Stimulated activated CD8-positive, alpha-beta memory T cell treated with anti-CD3 and anti-CD28 coated beads, Interleukin-7, amount 100 ng/mL, for 4 hours (primary cell): ENCODE results near the gene MAGEF1.

Experiments used
- DNase-seq, 2 donors: peaks; one replicate each; pipeline ENCODE4 v3.0.0-alpha.2; 2020; ENCODE audit warnings: low read depth in 2 of 2

Gene MAGEF1, protein sequence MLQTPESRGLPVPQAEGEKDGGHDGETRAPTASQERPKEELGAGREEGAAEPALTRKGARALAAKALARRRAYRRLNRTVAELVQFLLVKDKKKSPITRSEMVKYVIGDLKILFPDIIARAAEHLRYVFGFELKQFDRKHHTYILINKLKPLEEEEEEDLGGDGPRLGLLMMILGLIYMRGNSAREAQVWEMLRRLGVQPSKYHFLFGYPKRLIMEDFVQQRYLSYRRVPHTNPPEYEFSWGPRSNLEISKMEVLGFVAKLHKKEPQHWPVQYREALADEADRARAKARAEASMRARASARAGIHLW

DNA sequence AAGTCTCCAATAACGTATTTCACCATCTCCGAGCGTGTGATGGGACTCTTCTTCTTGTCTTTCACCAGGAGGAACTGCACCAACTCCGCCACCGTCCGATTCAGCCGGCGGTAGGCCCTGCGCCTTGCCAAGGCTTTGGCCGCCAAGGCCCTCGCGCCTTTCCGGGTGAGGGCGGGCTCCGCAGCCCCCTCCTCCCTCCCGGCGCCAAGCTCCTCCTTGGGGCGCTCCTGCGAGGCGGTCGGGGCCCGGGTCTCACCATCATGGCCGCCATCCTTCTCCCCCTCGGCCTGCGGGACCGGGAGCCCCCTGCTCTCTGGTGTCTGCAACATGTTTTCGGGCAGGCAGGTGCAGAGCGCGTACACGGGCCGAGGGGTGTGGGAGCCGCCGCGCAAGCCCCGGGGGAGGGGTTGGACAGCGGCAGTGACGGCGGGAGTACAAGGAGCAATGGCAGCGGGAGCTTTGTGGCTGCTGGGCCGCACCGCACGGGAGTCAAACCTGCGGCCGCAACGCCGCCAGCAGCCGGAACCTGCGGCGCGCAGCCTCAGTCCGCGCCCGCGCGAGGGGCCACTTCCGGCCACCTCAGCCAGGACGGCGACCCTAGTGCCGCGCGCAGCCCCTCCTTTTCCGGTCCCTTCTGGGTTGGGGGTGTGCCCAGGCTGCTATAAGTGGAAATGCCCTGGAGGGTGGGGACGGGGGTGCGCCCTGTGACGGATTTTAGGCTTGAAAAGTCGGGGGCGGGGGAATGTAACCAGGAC is at the start of gene MAGEF1:
MAGEF1 (minus strand) TSS at position 572 of the 755 bp plus-strand sequence; CDS start at position 329, 243 bp downstream.
- DNase-seq = peak; percentile 33 to 59

DNA sequence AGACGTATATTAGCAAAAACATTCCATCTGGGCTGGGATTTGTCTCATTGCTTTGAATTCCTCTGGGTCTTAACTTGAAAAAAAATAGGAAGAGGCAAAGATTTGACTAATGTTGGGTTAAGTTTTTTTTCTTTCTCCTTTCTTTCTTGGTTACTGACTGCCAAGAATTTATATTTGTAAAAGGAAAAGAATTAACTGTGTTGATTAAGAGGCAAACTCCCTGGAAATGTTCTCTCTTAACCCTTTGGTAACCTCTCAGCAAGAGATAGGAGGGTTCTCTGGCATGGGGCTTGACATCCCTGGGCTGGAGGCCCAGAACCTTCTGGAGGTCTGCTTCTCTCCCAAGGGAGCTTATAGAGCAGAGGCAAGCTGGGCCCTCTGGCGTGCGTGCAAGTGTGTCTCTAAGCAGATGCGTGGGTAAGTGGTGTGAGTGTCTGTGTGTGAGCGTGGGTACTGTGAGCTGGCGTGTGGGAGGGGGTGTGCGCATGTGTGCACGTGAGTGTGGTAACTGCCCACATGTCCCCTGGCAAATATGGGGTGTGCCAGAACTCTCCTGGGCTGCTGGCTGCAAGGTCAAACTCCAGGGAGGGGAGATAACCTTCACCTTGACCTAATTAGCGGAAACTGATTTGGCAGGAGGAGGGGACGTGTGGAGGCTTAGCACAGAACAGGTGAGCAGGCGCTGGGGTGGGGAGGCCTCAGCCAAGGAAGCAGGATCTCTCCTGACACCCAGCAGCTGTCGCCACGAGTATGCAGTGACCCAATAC is 49.4 kb upstream of the MAGEF1 start:
- no peak for DNase-seq

DNA sequence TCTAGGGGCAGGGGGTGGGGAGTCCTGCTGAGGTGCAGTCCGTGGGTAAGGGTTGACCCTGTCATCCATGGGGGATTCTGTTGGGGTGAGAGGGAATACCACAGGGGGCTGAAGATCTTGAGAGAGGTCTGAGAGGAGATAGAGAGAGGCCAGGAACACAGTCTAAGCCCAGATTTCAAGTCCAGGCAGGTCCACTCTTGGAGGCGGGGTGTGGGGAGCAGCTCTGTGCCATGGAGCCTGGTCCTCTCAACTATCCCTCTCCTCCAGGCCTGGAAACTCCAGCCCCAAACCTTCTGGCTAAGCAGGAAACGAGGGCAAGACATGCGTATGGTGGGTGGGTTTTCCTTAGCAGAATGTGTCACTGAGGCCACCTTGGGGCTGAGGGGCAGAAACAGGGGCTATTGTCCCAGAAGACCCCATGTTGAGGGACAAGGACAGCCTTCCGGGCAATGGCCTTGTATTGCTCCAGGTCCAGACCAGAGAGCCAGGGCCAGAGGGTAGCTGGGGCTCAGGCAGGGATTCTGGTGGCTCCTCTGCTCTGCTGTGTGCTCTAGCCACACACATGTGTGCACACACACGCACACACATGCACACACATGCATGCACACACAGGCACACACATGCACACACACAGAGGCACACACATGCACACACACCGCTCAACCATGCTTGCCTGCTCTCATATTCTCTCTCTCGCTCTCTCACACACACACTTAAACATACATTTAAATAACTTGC is 48.6 kb upstream of the MAGEF1 start:
- no peak for DNase-seq

- DNase-seq = no peak
These were observed 47.9 kb upstream of the MAGEF1 start for GRCh38 chr3:184759666-184760200.

DNA sequence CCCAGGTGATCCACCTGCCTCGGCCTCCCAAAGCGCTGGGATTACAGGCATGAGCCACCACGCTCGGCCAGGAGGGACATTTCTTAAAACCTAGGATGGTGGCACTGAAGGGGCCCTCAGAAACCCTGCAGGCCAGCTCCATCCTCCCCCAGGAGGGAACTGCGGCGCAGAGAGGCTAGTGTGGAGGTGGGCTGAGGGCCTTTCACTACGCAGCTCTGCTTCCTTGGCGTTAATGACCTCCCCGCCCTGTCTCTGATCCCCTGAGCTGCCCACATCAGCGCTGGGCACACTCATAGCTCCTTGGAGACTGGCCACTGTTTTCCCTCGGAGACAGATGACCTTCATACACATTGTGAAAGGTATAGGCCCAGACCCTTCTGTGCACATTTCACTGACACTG is 46.2 kb upstream of the MAGEF1 start:
- no peak for DNase-seq

DNA sequence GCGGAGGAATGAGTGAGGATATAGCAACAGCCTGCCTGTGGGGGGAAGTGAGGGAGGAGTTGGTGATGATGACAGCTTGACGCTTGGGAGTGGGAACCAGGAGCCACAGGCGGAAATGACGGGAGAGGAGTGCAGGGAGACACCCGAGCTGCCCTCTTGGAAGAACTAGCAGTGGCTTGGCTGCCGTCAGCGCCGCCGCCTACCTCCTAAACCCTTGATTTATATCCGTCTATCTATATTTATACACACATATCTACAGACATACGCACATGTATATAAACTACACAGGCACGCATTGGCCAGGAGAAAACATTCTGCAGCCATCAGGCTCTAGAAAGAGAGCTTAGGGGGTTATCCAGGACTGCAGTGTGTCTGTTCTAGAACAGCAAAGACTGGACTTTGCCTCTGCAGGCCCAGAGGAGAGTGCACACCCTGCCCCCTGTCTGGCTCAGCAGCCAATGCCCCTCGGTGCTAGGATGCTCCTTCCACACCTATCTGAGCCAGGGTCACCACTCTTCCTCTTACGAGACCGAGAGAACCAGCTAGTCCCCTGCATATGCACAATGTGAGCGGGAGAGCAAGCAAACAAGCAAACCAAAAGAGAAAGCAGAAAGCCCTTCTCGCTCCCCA is 45.3 kb upstream of the MAGEF1 start:
- no peak for DNase-seq

GRCh38 chr3:184756151-184757021 is 44.5 kb upstream of the MAGEF1 start:
- DNase-seq = no peak

DNA sequence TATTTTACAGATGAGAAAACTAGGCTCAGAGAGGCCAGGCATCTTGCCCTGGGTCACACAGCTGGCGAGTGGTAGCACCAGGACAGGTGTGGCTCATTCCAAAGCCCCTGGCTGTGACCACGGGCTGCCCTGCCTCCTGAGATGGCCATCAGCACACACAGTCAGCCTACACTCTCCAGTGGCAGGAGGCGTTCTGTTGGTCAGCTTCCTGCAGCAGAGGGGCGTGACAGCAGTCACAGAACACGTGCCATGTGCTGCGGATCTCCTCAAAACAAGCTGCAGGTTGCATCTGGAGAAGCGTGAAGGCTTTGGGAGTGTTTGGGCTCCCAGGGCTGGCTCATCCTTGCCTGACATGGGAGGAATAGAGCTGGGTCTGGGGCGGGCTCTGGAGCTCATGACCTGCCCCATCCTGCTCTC is 43.5 kb upstream of the MAGEF1 start:
- DNase-seq = no peak

GRCh38 chr3:184752361-184752760 is 40.5 kb upstream of the MAGEF1 start:
- DNase-seq = no peak

DNA sequence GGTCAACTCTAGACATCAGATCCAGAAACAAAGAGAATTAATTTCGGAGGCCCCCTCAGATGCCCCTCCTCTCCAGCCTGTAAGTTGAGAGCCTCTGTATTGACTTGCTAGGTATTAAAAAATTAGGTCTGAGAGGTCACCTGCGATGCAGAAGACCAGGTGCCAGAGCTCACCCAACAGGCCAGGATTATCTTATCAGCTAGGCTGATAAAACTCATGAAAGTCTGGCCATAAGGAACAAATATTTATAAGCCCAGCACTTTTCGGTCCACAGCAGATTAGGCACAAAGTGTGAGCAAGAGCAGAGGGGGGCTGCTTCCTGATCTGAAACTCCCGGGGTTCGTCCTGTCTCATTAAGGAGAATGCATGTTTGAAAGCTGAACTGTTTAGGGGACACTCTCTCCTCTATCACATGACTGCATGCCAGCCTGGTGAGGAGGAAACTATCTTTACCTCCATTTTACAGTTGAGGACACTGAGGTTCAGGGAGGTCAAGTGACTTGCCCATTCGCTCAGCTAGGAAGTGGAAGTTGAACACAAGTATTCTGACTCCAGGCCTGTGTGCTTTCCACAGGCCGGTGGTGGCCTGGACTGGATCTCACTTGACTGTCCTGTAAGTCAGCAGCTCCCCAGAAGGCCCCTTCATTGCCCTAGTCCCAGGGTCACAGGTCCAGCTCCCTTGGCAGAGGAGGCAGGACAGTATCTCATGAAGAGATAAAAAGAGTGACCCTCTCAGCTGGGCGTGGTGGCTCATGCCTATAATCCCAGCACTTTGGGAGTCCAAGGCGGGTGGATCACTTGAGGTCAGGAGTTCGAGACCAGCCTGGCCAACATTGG is 39.6 kb upstream of the MAGEF1 start:
- DNase-seq = no peak

DNA sequence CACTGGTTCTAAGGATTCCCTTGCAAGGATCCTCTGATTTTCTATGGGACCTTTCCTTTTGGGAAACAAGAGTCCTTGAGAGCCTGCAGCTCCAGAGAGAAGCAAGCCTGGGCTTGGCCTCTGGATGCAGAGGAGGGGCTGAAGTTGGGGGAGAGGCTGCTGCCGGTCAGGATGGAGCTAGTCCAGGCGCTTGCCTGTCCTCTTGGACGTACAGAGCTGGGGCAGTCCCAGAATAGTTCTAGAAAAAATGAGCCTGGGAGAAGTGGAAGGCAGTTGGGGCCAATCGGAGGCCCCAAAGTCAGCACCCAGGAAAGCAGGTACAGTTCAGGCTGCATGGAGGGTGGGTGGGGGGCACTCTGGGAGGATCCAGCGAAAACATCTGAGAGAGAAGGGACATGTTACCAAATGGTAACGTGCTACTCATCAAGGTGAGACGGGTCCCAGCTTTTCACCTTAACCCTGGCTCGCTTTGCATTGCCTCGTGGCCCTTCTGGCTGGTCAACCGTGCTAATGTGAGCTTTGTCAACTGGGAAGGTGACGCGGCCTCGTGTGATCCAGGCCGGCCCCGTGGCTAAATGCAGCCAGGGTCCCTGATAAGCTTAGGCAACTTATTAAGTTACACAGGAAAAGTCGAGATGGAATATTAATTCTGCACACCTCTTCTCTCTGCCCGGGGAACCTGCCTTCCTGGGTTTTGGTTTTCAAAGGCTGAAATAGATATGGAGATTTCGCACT is 38.7 kb upstream of the MAGEF1 start:
- no peak for DNase-seq

- DNase-seq = no peak
These were observed 37.4 kb upstream of the MAGEF1 start for GRCh38 chr3:184749168-184749744.

DNA sequence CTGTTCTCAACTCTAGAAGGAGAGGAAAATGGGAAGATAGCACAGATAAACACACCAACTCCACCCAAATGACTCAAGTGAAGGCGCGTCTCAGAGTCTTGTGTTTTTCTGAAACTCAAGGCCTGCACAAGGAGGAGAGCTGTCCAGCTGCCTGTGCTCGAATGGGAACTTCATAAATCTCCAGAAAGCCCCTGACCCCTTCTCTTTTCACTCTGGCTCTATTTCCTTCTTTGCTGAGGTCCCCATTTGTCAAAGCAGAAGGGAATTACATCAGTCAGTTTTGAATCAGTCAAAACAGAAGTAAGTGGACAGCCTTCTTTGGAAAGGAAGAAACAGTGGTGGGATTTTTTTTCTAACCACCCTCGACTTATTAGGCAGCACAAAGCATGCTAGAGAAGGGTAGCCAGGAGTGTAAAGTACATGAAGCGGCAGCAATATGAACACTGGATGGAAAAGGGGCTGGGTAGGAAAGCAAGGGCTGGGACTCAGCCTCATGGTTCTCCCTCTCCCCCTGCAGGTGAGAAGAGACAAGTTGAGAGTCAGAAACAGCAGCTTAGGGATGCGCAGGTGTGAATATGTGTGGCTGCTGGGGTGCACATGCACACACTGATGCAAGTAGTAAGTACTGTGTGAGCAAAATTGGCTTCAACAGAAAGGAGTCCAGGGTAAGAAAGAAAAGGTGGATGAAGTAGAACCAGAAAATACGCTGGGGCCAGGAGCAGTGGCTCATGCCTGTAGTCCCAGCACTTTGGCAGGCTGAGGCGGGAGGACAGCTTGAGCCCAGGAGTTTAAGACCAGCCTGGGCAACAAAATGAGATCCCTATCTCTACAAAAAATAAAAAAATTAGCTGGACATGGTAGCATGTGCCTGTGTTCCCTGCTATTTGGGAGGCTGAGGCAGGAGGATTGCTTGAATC is 36.6 kb upstream of the MAGEF1 start:
- DNase-seq = no peak

DNA sequence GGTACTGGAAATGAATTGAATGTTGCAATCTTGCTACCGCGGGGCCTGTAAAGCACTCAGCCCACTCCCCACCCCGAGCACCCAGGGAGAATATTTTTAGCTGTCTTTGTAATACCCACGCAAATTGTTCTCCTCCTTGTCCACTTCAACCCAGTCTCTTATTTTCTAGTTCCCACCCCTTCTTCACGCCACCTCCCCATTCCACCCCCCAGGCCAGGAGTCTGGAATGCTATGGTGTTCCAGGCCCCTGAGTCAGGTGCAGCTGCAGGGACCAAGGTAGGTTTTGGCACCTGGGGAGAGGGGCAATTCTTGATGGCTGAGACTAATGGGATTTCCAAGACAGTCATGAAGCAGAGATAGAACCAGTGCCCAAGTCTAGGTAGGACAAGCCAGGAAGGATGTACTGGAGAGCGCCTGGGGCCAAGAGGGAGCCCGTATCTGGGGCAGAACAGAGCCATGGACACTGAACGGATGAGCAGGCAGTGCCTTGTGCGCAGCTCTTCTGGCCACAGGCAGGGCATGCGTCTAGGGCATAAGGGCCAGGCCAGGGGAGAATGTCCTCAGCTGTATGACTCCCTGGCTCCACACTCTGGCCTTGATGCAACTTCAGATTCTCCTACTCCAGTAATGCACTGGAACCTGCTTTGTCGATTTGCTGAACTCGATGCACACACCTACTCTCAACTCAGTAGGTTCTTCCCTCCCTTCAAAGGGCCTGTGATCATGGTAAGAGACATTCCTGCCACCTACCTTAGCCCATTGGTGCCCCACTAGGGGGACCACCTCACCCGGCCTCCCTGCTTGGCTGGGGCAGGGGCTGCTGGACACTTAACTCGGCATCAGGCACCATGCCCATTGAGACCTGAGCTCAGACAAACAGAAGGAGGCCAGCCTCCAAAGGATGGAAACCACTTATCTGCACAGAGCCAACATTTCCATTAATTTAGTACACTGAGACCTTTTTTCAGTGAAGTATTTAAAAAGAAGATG is 34.6 kb upstream of the MAGEF1 start:
- no peak for DNase-seq

DNA sequence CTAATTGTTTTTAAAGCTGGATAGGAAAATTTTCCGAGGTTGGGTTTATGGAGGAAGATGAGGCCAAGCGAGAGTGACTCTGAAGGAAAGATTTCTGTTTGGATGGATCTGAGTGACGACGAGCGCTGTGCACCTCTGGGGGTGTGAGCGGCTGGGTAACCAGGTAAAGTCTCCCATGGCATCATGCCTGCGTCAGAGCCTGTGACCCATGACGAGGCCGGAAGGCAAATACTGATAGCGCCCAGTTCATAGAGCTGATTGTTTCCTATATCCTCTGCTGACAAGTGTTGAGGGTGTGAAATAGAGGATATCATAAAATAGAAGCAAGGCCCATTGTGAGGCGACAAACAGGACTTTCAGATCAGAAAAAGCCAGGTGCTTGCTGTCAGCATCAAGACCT is 33.7 kb upstream of the MAGEF1 start:
- no peak for DNase-seq

DNA sequence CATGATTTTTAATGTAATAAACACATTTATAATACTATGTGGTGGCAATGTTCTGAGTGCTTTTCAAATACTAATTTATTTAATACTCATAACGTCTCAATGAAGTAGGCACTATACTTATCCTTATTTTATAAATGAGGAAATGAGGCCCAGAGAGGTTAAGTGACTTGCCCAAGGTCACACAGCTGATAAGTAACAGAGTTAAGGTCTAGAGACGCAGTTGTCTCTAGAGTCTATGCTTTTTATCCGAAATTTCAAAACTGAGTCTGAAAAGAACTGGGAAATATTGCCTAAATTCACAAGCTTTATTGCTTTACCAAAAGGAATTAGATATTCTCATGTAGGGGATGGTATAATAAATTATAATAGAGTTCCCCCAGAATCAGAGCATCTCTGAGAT is 31.4 kb upstream of the MAGEF1 start:
- no peak for DNase-seq
